Liver (tissue), 9 donors: Measurements from ENCODE around the gene ARAF. TPM values are rescaled to one million over a fixed set of nuclear protein-coding genes. Genes with fewer than 3 reads are reported as not detected.

Experiments used
- DNase-seq: peaks from one replicate; pipeline ENCODE4 v3.0.0-alpha.2; 2017; ENCODE audit warnings: low spot score
- H3K27ac ChIP-seq, 2 donors: one replicate each; pipeline ENCODE4 v1.7.0; 2013; ENCODE audit warnings: inconsistent platforms in 2 of 2, low read length in 2 of 2, control low read depth in 1 of 2, low read depth in 1 of 2, mild to moderate bottlenecking in 1 of 2
- H3K27me3 ChIP-seq, 4 donors: one replicate each; pipeline versions ENCODE4 v1.6.1 to v1.7.0; 2013; ENCODE audit warnings: low read length in 3 of 4, inconsistent platforms in 1 of 4, mild to moderate bottlenecking in 1 of 4, moderate library complexity in 1 of 4; ENCODE audit not compliant: control insufficient read depth in 4 of 4, insufficient read depth in 4 of 4
- H3K36me3 ChIP-seq, 4 donors: one replicate each; pipeline versions ENCODE4 v1.6.1 to v1.7.0; 2013; ENCODE audit warnings: low read length in 3 of 4, mild to moderate bottlenecking in 3 of 4, low read depth in 1 of 4, moderate library complexity in 1 of 4; ENCODE audit not compliant: control insufficient read depth in 4 of 4, insufficient read depth in 3 of 4
- H3K4me1 ChIP-seq, 4 donors: one replicate each; pipeline versions ENCODE4 v1.6.1 to v1.7.0; 2013; ENCODE audit warnings: low read length in 3 of 4, mild to moderate bottlenecking in 3 of 4, moderate library complexity in 1 of 4; ENCODE audit not compliant: control insufficient read depth in 4 of 4, insufficient read depth in 4 of 4
- H3K4me3 ChIP-seq, 3 donors: one replicate each; pipeline versions ENCODE4 v1.6.1 to v1.7.0; 2013; ENCODE audit warnings: low read length in 3 of 3, control low read depth in 1 of 3, low read depth in 1 of 3, mild to moderate bottlenecking in 1 of 3
- H3K9ac ChIP-seq, 2 donors: one replicate each; pipeline ENCODE4 v1.7.0; 2013; ENCODE audit warnings: low read length in 2 of 2, mild to moderate bottlenecking in 2 of 2, moderate library complexity in 2 of 2, control low read depth in 1 of 2, low read depth in 1 of 2
- H3K9me3 ChIP-seq, 4 donors: one replicate each; pipeline versions ENCODE4 v1.6.1 to v1.7.0; 2013; ENCODE audit warnings: low read length in 3 of 4; ENCODE audit not compliant: control insufficient read depth in 4 of 4
- ATF3 ChIP-seq: IDR thresholded peaks from 2 replicates; pipeline ENCODE4 v1.6.1; 2016; ENCODE audit warnings: antibody characterized with exemption
- CTCF ChIP-seq: fragments of 150-350 bp; IDR thresholded peaks from 2 replicates; pipeline ENCODE4 v1.5.1; 2017; ENCODE audit warnings: improper control_type of control experiment, low read depth, low read length; ENCODE audit not compliant: missing input control
- EGR1 ChIP-seq, 2 donors: IDR thresholded peaks; 2 replicates each; pipeline ENCODE4 v1.6.1; 2016 to 2018; ENCODE audit warnings: antibody characterized with exemption in 2 of 2, low read depth in 2 of 2
- FOXA1 ChIP-seq: IDR thresholded peaks from 2 replicates; pipeline ENCODE4 v1.6.1; 2016; ENCODE audit warnings: antibody characterized with exemption
- FOXA2 ChIP-seq: IDR thresholded peaks from 2 replicates; pipeline ENCODE4 v1.6.1; 2016; ENCODE audit warnings: antibody characterized with exemption
- GABPA ChIP-seq, 2 donors: IDR thresholded peaks in 1 of 2; conservative IDR thresholded peaks in 1 of 2; 2 replicates each; pipeline ENCODE4 v1.6.1; 2016; ENCODE audit warnings: antibody characterized with exemption in 2 of 2, mild to moderate bottlenecking in 1 of 2, moderate library complexity in 1 of 2
- HNF4A ChIP-seq, 2 donors: conservative IDR thresholded peaks; 2 replicates each; pipeline ENCODE4 v1.6.1; 2016; ENCODE audit warnings: antibody characterized with exemption in 2 of 2, mild to moderate bottlenecking in 2 of 2
- HNF4G ChIP-seq: IDR thresholded peaks from 2 replicates; pipeline ENCODE4 v1.6.1; 2016; ENCODE audit warnings: antibody characterized with exemption
- MAX ChIP-seq: IDR thresholded peaks from 2 replicates; pipeline ENCODE4 v1.6.1; 2016; ENCODE audit warnings: antibody characterized with exemption
- NR2F2 ChIP-seq: IDR thresholded peaks from 2 replicates; pipeline ENCODE4 v1.6.1; 2016; ENCODE audit warnings: antibody characterized with exemption
- RXRA ChIP-seq, 2 donors: IDR thresholded peaks; 2 replicates each; pipeline ENCODE4 v1.6.1; 2017 to 2018; ENCODE audit warnings: antibody characterized with exemption in 2 of 2, mild to moderate bottlenecking in 1 of 2
- TAF1 ChIP-seq: conservative IDR thresholded peaks from 2 replicates; pipeline ENCODE4 v1.6.1; 2016; ENCODE audit warnings: antibody characterized with exemption, mild to moderate bottlenecking
- ZBTB33 ChIP-seq: IDR thresholded peaks from 2 replicates; pipeline ENCODE4 v1.6.1; 2016; ENCODE audit warnings: antibody characterized with exemption
- WGBS: extraction: QIAGEN DNeasy Blood & Tissue Kit; methylation state at CpG from one replicate; pipeline ENCODE4 v1.1.7; 2013; 5-methylcytosine and 5-hydroxymethylcytosine counted together
- polyA plus RNA-seq, 2 donors: library from polyadenylated mRNA; stranded (reverse) in 1 of 2; unstranded in 1 of 2; fragments of 200-250 nt in 1 of 2; fragments of >200 nt in 1 of 2; fragmentation: Nextera tagmentation in 1 of 2; extraction: Ambion mirVana in 1 of 2; gene quantifications; one replicate each; pipeline versions ENCODE4 v1.2.1 to v1.2.3, GENCODE V29; 2013 to 2015
- total RNA-seq, 2 donors: library from RNA; depleted of rRNA; stranded (reverse); fragments of >200 nt; gene quantifications; one replicate each; pipeline ENCODE4 v1.2.3, GENCODE V29; 2014
- donor health status: healthy.
- donor health status: healthy.
- donor health status: healthy.
- donor health status: healthy.
- donor health status: healthy.

ARAF gene
- total and polyA plus RNA-seq, 4 donors, result 16.2 to 59.8 (median 38.9) TPM

GRCh38 chrX:47564438-47565085 lies 3.6 kb downstream of the ARAF start (continued):
- TF ChIP-seq ZBTB33, result no peak
- no peak for TF ChIP-seq HNF4G
- no peak for TF ChIP-seq FOXA1
- TF ChIP-seq EGR1 (IDR thresholded peaks at IDR 0.05; ENCODE audit: low read depth in 2 of 2), result no peak
- no peak for TF ChIP-seq CTCF
- TF ChIP-seq NR2F2, result no peak

GRCh38 chrX:47566841-47567240 lies 5.8 kb downstream of the ARAF start:
- DNase-seq, result no peak
- WGBS, result 92% methylated on average over 11 of the region's 11 CpGs
- TF ChIP-seq FOXA1 (no peak), GABPA (IDR thresholded peaks at IDR 0.05 in 1 of 2, conservative IDR thresholded peaks at IDR 0.05 in 1 of 2) (no peak), MAX (no peak), FOXA2 (no peak), TAF1 (no peak), HNF4A (conservative IDR thresholded peaks at IDR 0.05) (no peak), ZBTB33 (no peak), CTCF (no peak), EGR1 (IDR thresholded peaks at IDR 0.05; ENCODE audit: low read depth in 2 of 2) (no peak), ATF3 (no peak), RXRA (IDR thresholded peaks at IDR 0.05) (no peak)

More at GRCh38 chrX:47566841-47567240, 5.8 kb downstream of the ARAF start:
- Histone ChIP-seq H3K9ac (no peak overlapping the region), H3K4me1 (peaks cover 0 to 3% (median 3%) of the 10 kb centered on the region in 4 donors), H3K4me3 (no peak overlapping the region), H3K9me3 (no peaks in the 10 kb centered on the region), H3K27me3 (no peaks in the 10 kb centered on the region), H3K36me3 (peaks cover 9 to 63% (median 23%) of the 10 kb centered on the region in 4 donors), H3K27ac (no peak overlapping the region)
